Spinal cord (tissue), 10 donors: ENCODE measurements around the gene SYT8. TPM values are rescaled to one million over a fixed set of nuclear protein-coding genes. Genes with fewer than 3 reads are reported as not detected.
A peak's percentile ranks its signal among the peaks of the same experiment; 100 is the strongest.

ENCODE experiments used
- DNase-seq, 6 donors: peaks; one replicate each; pipeline versions ENCODE4 v3.0.0 to v3.0.0-alpha.2; 2013 to 2015; ENCODE audit warnings: low spot score in 6 of 6, low read depth in 4 of 6
- H3K27ac ChIP-seq: one replicate; pipeline ENCODE4 v1.5.1; 2013; ENCODE audit warnings: low read depth, low read length, control low read depth
- H3K27me3 ChIP-seq: one replicate; pipeline ENCODE4 v1.6.1; 2013; ENCODE audit warnings: low read length; ENCODE audit not compliant: control insufficient read depth, insufficient read depth
- H3K36me3 ChIP-seq: one replicate; pipeline ENCODE4 v1.6.1; 2013; ENCODE audit warnings: low read length; ENCODE audit not compliant: control insufficient read depth, insufficient read depth
- H3K4me1 ChIP-seq: one replicate; pipeline ENCODE4 v1.6.1; 2013; ENCODE audit warnings: low read length; ENCODE audit not compliant: control insufficient read depth, insufficient read depth
- H3K4me3 ChIP-seq: one replicate; pipeline ENCODE4 v1.5.1; 2013; ENCODE audit warnings: low read depth, low read length, control low read depth
- H3K9me3 ChIP-seq: one replicate; pipeline ENCODE4 v1.6.1; 2013; ENCODE audit warnings: low read length; ENCODE audit not compliant: control insufficient read depth, insufficient read depth
- WGBS: methylation state at CpG from one replicate; pipeline ENCODE4 v1.1.5; 2013; ENCODE audit warnings: missing lambda C conversion rate; ENCODE audit not compliant: insufficient coverage; 5-methylcytosine and 5-hydroxymethylcytosine counted together
- polyA plus RNA-seq, 2 donors: library from polyadenylated mRNA; unstranded; fragments of 120-200 nt; gene quantifications; one replicate each; pipeline ENCODE4 v1.2.1, GENCODE V29; 2013; ENCODE audit not compliant: insufficient read length in 2 of 2
- total RNA-seq, 2 donors: library from RNA; depleted of rRNA in 1 of 2; stranded (reverse); fragments of 120-200 nt in 1 of 2; fragments of >200 nt in 1 of 2; gene quantifications; one replicate each; pipeline versions ENCODE4 v1.2.3 to v1.2.4, GENCODE V29; 2013 to 2014
- donor health status: healthy.

The SYT8 gene
- total and polyA plus RNA-seq, 4 donors = 0.09 to 0.22 TPM; not detected in 2

DNA sequence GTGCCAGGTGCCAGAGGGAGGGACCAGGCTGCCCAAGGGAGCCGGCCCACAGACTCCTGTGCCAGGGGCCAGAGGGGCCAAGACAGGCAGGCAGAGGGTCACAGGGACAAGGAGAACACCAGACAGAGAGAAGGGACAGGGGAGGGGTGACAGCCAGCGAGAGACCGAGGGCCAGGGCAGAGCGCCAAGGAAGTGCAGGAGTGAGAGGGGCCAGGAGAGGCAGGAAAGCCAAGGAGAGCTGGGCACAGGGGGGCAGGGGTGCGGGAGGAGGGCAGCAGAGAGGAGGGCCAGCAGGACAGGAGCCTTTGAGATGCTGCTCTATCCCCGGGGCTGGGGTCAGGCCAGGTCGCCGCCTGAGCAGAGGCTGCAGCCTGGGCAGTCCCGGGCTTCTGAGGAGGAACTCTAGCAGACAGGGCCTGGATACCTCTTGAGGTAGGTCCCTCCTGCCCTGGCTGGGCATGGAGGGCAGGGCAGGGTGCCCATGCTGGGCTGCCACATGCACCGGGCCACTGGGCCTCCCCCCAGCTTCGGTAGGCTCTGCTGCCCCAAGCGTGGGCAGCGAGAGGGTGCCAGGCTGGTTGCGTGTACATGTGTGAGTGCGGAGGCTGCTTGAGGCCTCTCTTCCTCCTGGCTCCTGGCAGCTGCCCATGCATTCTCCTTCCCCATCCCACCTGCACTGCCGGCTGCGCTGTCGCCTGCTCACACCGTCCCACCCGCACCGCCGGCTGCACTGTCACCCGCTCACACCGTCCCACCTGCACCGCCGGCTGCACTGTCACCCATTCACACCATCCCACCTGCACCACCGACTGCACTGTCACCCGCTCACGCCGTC, 30.3 kb downstream of the SYT8 start:
- 76% methylated on average over 26 of the region's 30 CpGs for WGBS
- DNase-seq = peak in 1 of 6 donors; percentile 40
- Histone ChIP-seq H3K36me3 (no peaks in the 10 kb centered on the region), H3K27ac (no peak overlapping the region), H3K9me3 (no peaks in the 10 kb centered on the region), H3K27me3 (peaks cover 3% of the 10 kb centered on the region), H3K4me3 (no peak overlapping the region), H3K4me1 (peaks cover 25% of the 10 kb centered on the region)

DNA sequence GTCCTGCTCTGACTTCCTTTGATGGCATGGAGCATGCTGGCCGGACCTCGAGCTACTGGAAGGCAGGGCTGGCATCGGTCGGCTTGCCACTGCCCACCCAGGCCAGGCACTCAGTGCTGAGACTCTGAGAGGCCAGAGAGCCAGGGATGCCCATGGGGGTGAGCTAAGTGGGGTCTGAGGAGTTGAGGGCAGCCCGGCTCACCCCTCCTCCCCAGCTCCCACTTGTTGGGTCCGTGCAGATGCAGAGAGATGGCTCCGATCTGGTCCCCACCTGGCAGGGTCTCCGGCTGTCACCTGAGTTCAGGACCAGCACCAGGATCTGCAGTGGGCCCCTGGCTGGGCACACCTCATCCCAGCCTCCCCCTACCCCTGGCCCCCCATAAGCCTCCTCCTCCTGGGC, 31.4 kb downstream of the SYT8 start:
- Histone ChIP-seq H3K27me3 (peaks cover 12% of the 10 kb centered on the region), H3K4me1 (peaks cover 33% of the 10 kb centered on the region), H3K27ac (no peak overlapping the region), H3K36me3 (no peaks in the 10 kb centered on the region), H3K9me3 (no peaks in the 10 kb centered on the region), H3K4me3 (no peak overlapping the region)
- WGBS = 93% methylated on average over 7 of the region's 8 CpGs
- no peak for DNase-seq

DNA sequence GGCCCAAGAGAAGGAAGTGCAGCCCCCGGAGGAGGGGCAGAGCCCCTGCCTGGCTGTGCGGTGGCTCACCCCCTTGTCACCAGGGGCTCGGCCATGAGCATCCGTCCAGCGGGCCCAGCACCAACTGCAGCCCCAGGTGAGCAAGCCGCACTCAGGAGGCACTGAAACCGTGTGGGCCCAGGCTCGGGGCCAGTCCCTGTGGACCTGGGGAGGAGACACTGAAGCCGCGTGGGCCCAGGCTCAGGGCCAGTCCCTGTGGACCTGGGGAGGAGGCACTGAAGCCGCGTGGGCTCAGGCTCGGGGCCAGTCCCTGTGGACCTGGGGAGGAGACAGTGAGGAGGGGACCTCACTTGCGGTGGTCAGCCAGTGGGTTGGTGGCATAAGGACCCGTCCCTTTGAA, 32.0 kb downstream of the SYT8 start:
- WGBS = 84% methylated on average over 15 of the region's 15 CpGs
- peaks cover 14% of the 10 kb centered on the region for H3K27me3 ChIP-seq
- H3K9me3 ChIP-seq = no peaks in the 10 kb centered on the region
- H3K36me3 ChIP-seq = no peaks in the 10 kb centered on the region
- H3K4me3 ChIP-seq = no peak overlapping the region
- no peak for DNase-seq
- peaks cover 33% of the 10 kb centered on the region for H3K4me1 ChIP-seq
- H3K27ac ChIP-seq = no peak overlapping the region

DNA sequence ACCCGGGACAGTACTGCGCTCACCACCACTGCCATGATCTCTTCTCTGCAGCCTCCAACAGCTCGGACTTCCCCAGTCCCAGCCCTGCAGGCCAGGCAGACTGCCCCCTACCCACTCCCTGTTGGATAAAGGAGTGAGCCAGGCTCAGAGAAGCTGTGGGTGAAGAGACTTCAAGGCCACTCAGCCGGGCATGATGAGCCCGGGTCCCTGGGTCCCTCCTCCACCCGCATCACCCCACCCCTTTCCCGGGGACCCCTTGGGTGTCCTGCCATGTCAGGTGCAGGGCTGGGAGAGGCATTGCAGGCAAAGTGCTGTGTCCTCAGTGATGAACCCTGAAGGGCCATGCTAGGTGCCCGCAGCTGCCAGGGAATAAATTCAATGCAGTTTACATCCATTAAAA, 32.6 kb downstream of the SYT8 start:
- Histone ChIP-seq H3K27me3 (peaks cover 14% of the 10 kb centered on the region), H3K9me3 (no peaks in the 10 kb centered on the region), H3K36me3 (no peaks in the 10 kb centered on the region), H3K4me3 (no peak overlapping the region), H3K27ac (no peak overlapping the region), H3K4me1 (peaks cover 33% of the 10 kb centered on the region)
- no peak for DNase-seq
- WGBS = 69% methylated on average over 5 of the region's 8 CpGs

DNA sequence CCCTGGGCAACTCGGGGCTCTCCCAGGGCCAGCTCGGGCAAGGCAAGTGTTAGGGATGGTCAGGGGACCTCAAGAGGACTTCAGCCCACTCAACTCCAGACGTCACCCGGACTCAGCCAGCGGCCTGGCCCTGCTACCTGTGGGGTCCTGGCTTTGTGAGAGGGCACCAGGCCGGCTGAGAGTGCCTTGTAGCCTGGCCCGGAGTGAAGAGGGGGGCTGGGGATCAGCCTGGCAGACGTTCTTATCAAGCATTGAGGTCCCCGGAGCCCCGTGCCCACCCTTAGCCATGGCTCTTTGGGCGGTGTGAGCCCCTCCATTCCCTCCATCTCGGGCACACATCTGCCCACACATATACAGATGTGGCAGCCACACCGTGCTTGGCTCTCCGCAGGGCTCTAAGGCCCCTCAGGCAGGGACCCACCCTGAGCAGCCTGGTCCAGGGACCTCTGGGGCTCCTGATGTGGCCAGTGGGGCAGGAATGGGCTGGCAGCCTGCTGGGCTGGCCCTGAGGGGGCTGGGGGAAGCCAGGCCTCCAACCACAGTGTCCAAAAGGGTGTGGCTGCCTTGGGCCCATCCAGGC, 33.4 kb downstream of the SYT8 start:
- WGBS = 88% methylated on average over 13 of the region's 14 CpGs
- no peak overlapping the region for H3K4me3 ChIP-seq
- no peak overlapping the region for H3K27ac ChIP-seq
- H3K4me1 ChIP-seq = peaks cover 37% of the 10 kb centered on the region
- no peak for DNase-seq
- no peaks in the 10 kb centered on the region for H3K36me3 ChIP-seq
- no peaks in the 10 kb centered on the region for H3K9me3 ChIP-seq
- peaks cover 14% of the 10 kb centered on the region for H3K27me3 ChIP-seq

- no peak for DNase-seq
- H3K36me3 ChIP-seq = no peaks in the 10 kb centered on the region
- peaks cover 31% of the 10 kb centered on the region for H3K4me1 ChIP-seq
- no peaks in the 10 kb centered on the region for H3K9me3 ChIP-seq
- H3K4me3 ChIP-seq = no peak overlapping the region
- no peak overlapping the region for H3K27ac ChIP-seq
- 85% methylated on average over 25 of the region's 25 CpGs for WGBS
- H3K27me3 ChIP-seq = peaks cover 14% of the 10 kb centered on the region
Measured at GRCh38 chr11:1868636-1869291, 34.0 kb downstream of the SYT8 start.

DNA sequence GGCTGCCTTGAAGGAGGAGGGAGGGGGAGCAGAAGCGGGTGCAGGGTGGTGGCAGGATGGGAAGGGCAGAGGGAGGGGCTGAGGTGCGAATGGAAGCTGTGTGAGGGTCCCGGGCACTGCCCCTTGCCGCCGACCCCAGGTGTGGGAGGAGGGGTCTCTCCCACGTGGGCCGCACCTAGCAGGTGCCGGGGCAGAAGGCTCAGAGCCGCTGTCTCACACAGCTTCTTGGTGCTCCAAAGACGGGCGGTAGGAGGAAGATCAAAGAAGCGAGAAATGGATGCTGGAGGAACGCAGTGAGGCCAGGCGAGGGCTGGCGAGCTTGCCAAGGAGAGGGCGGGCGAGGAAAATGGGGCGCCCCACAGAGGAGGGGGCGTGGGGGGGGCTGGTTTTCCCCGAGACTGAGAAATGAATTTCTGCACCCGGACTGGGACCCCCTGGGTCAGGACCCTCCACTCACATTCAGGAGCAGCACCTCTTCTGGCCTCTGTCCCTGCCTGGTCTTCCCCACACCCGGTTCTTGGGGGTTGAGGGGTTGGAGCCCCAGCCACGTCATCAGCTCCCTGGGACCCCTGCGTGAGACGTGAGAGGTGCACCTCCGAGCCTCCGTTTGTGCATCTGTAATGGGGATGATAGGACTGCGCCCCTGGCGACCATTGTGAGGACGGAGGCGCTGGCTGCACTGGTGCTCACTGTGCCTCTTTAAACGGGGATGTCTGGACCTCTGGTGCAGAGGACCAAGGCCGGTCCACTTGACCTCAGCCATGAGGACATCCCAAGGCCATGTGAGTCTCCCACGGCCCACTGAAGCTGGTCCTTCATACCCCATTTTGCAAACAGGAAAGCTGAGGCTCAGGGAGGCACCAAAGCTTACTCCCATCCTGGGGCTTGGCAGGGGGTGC, 34.9 kb downstream of the SYT8 start:
- 62% methylated on average over 31 of the region's 34 CpGs for WGBS
- Histone ChIP-seq H3K36me3 (no peaks in the 10 kb centered on the region), H3K27me3 (peaks cover 14% of the 10 kb centered on the region), H3K27ac (no peak overlapping the region), H3K4me1 (peaks cover 22% of the 10 kb centered on the region), H3K4me3 (no peak overlapping the region), H3K9me3 (no peaks in the 10 kb centered on the region)
- DNase-seq = no peak

GRCh38 chr11:1870326-1870696, 35.5 kb downstream of the SYT8 start:
- H3K27me3 ChIP-seq = peaks cover 14% of the 10 kb centered on the region
- no peaks in the 10 kb centered on the region for H3K9me3 ChIP-seq
- peaks cover 16% of the 10 kb centered on the region for H3K4me1 ChIP-seq
- no peak for DNase-seq
- H3K36me3 ChIP-seq = no peaks in the 10 kb centered on the region
- H3K4me3 ChIP-seq = no peak overlapping the region
- no peak overlapping the region for H3K27ac ChIP-seq
- 72% methylated on average over 11 of the region's 12 CpGs for WGBS

DNA sequence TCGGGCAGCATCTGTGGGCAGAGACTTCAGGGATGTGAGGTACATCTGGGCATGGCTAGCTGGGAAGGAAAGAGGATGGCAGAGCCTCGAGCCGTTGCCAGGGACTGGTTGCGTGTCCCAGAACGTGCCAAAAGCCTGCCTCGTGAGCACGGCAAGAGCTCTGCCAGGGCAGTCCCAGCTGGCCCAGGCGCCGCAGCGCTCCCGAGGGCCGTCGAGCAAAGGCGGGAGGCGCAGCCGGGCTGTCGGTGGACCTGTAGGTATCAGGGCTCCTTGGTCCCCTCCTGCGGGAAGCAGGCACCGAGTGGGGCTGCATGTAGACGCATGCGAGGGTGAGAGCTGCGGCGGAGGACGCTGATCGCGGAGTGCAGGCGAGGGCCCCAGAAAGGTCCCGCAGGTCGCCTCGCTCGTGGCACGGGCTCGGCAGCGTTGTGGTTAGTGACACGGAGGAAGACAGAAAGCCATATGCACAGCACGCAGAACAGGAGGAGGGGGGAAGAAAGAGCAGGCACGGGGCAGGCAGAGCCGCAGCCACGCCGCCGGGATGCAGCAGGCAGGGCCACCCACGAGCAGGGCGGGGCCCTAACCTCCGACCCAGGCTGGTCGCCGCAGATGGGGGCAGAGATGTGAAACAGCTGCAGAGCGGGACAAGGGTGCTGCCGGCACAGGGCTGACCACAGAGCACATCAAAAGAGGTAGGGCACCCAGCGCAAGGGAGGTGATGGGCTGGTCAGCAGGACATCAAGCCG, 36.1 kb downstream of the SYT8 start:
- DNase-seq = peak in 2 of 6 donors; percentile 46 to 56
- Histone ChIP-seq H3K27me3 (peaks cover 14% of the 10 kb centered on the region), H3K9me3 (no peaks in the 10 kb centered on the region), H3K27ac (no peak overlapping the region), H3K4me1 (peaks cover 14% of the 10 kb centered on the region), H3K4me3 (no peak overlapping the region), H3K36me3 (no peaks in the 10 kb centered on the region)
- 33% methylated on average over 50 of the region's 50 CpGs for WGBS
